ENCODE results near the gene CHST8. TPM values are rescaled to one million over a fixed set of nuclear protein-coding genes. Genes with fewer than 3 reads are reported as not detected.

CHST8 gene
- total and polyA plus RNA-seq, 2 donors from 2014 or later: 0.28 TPM; not detected in 1

DNA sequence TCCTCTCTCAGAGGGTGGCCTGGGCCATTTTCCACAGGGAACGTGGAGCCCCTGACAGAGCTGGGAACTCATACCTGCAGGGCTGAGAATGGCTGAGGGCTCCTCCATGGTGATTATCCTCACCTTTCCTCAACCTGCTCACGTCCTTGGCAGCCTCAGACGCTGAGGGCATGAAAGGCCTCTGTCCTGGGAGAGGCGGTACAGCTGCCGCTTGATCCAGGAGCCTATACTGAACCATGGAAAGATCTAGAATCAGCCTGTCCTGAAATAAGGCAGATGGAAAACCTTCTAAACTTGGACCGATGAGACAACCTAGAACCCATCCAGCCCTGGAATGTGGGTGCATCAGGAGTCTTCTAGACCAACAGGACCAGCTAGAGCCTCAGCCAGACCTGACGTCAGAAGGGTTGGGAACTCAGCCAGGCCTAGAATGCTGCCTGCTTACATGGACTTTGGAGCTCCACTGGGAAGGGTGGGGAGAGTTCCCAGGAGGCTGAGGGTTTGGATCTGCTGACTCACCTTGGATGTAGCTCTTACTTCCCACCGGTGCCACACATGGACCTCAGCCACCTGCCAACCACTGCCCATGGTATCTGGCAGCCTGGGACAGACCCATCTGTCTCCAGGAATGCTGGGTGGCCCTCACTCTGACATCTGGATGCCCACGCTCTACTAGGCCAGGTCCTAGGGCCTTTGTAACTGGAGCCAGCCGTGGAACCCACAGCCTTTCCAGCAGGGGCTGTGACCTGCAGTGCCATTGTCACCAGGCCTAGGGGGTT is 182.5 kb downstream of the CHST8 start:
- Histone ChIP-seq H3K9me3 (ENCODE audit: control insufficient read depth in 2 of 3, insufficient read depth in 1 of 3, low read length in 3 of 3) (no peaks in the 10 kb centered on the region), H3K4me3 (ENCODE audit: low read length in 3 of 3) (no peak overlapping the region), H3K27ac (ENCODE audit: low read depth in 2 of 2, low read length in 2 of 2) (peak overlapping the region in 1 of 2 donors; percentile 32), H3K27me3 (ENCODE audit: control insufficient read depth, insufficient read depth, low read length) (no peaks in the 10 kb centered on the region), H3K4me1 (ENCODE audit: control insufficient read depth in 2 of 3, insufficient read depth in 2 of 3, low read depth in 1 of 3, low read length in 3 of 3) (peaks cover 0 to 9% (median 4%) of the 10 kb centered on the region in 3 donors), H3K9ac (ENCODE audit: low read length in 3 of 3) (no peak overlapping the region), H3K36me3 (ENCODE audit: control insufficient read depth in 2 of 3, insufficient read depth in 3 of 3, low read length in 3 of 3) (peaks cover 0 to 6% (median 3%) of the 10 kb centered on the region in 3 donors)
- TF ChIP-seq CTCF (IDR thresholded peaks at IDR 0.05; ENCODE audit: borderline replicate concordance, extremely low read depth, insufficient read depth): no peak
- DNase-seq: peak in 2 of 5 donors; percentile 48 to 79
- no peak for FAIRE-seq
- intact Hi-C loops (cut with DNase I): no loop called here

GRCh38 chr19:33805313-33805712 is 183.6 kb downstream of the CHST8 start:
- no peak for FAIRE-seq
- Histone ChIP-seq H3K27ac (ENCODE audit: low read depth in 2 of 2, low read length in 2 of 2) (no peak overlapping the region), H3K9ac (ENCODE audit: low read length in 3 of 3) (no peak overlapping the region), H3K4me1 (ENCODE audit: control insufficient read depth in 2 of 3, insufficient read depth in 2 of 3, low read depth in 1 of 3, low read length in 3 of 3) (peaks cover 0 to 9% (median 4%) of the 10 kb centered on the region in 3 donors), H3K9me3 (ENCODE audit: control insufficient read depth in 2 of 3, insufficient read depth in 1 of 3, low read length in 3 of 3) (no peaks in the 10 kb centered on the region), H3K36me3 (ENCODE audit: control insufficient read depth in 2 of 3, insufficient read depth in 3 of 3, low read length in 3 of 3) (peaks cover 0 to 6% (median 3%) of the 10 kb centered on the region in 3 donors), H3K4me3 (ENCODE audit: low read length in 3 of 3) (no peak overlapping the region), H3K27me3 (ENCODE audit: control insufficient read depth, insufficient read depth, low read length) (no peaks in the 10 kb centered on the region)
- TF ChIP-seq CTCF (IDR thresholded peaks at IDR 0.05; ENCODE audit: borderline replicate concordance, extremely low read depth, insufficient read depth): no peak
- intact Hi-C loops (cut with DNase I): no loop called here
- DNase-seq: peak in 1 of 5 donors; percentile 34

- Histone ChIP-seq H3K27me3 (ENCODE audit: control insufficient read depth, insufficient read depth, low read length) (no peaks in the 10 kb centered on the region), H3K27ac (ENCODE audit: low read depth in 2 of 2, low read length in 2 of 2) (no peak overlapping the region), H3K9me3 (ENCODE audit: control insufficient read depth in 2 of 3, insufficient read depth in 1 of 3, low read length in 3 of 3) (no peaks in the 10 kb centered on the region), H3K4me3 (ENCODE audit: low read length in 3 of 3) (no peak overlapping the region), H3K36me3 (ENCODE audit: control insufficient read depth in 2 of 3, insufficient read depth in 3 of 3, low read length in 3 of 3) (peaks cover 0 to 6% (median 3%) of the 10 kb centered on the region in 3 donors), H3K4me1 (ENCODE audit: control insufficient read depth in 2 of 3, insufficient read depth in 2 of 3, low read depth in 1 of 3, low read length in 3 of 3) (peaks cover 0 to 9% (median 4%) of the 10 kb centered on the region in 3 donors), H3K9ac (ENCODE audit: low read length in 3 of 3) (no peak overlapping the region)
- intact Hi-C loops (cut with DNase I): no loop called here
- DNase-seq: peak in 1 of 5 donors; percentile 54
- no peak for TF ChIP-seq CTCF (IDR thresholded peaks at IDR 0.05; ENCODE audit: borderline replicate concordance, extremely low read depth, insufficient read depth)
- FAIRE-seq: no peak
Measured at GRCh38 chr19:33805840-33806433, 184.2 kb downstream of the CHST8 start.
